ENCODE measurements around the gene PLIN3.
A peak's percentile ranks its signal among the peaks of the same experiment; 100 is the strongest.
"Not testable (repeated sequence)": the region's sequence is repeated elsewhere in the genome, so short reads cannot be mapped to it uniquely, and the experiment has no call there.

Gene PLIN3, protein sequence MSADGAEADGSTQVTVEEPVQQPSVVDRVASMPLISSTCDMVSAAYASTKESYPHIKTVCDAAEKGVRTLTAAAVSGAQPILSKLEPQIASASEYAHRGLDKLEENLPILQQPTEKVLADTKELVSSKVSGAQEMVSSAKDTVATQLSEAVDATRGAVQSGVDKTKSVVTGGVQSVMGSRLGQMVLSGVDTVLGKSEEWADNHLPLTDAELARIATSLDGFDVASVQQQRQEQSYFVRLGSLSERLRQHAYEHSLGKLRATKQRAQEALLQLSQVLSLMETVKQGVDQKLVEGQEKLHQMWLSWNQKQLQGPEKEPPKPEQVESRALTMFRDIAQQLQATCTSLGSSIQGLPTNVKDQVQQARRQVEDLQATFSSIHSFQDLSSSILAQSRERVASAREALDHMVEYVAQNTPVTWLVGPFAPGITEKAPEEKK

DNA sequence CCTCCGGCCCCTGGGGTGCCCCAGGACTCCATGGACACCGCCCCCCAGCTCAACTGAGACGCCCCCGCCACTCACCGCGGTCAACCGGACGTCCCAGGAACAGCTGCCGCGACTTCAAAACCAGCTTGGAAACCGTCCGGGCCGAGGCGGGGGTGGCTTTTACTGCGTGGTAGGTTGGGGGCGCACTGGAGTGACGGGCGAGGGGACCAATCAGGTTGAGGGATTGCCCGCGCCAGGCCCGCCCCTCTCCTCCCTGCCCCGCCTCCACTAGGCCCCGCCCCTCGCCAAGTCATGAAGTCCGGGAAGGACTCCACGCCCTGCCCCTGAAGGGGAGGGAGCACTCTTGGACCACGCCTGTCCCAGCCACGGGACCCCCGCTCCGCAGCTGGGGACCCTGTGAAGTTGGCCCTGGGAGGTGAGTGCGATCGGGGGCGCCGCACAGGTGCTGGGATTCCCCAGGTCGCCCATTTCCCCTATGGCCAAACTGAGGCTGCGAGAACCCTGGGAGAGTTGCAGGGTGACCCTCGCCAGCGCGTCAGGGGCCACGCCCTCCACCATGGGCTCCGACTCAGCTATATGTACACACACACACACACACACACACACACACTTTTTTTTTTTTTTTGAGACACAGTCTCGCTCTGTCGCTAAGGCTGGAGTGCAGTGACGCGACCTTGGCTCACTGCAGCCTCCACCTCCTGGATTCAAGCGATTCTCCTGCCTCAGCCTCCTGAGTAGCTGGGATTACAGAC is at the start of gene PLIN3:
Gene PLIN3, minus strand, starts transcription at position 134 of the 752 bp plus-strand sequence. CDS start 6,273 bp downstream, outside the sequence.
- peak; percentile 90 to 93 for DNase-seq (ENCODE audit: low read depth in 2 of 2)

DNA sequence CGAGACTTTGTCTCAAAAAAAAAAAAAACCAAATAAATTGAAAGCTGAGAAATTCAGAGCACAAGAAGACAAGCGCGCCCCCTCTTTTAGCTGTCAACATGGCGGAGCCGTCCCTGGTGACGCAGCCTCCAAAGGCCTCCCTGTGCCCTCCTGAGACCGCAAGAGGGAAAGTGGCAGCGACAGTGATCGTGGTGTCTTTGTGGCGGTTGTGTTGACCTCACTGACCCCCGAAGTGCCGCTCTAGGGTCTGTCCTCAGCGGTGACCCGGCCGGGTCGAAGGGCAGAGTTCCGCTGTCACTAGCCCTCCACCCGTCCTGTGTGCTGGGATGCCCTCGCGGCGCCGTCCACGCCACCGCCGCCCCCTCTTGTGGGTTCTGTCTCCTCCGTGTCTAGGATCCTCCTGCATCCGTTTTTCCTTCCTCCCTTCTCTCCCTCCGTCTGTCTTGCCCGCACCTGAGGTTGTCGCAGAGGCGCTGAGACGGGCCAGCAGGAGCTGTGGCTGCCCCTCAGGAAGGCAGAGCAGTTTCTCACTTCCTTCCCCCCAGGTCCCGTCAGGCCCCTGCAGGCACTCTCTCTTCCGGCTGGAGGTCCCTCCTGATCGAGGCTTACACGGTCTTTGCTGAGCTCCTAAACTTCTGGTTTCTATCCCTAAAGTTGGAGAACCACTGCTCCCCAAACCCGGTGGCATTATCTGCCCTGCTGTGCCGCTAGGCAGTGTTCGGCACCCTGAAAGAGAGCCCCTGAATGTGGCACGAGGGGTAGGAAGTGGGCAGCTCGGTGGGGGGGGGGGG is 49.0 kb upstream of the PLIN3 start:
- no peak for DNase-seq (ENCODE audit: low read depth in 2 of 2)

DNA sequence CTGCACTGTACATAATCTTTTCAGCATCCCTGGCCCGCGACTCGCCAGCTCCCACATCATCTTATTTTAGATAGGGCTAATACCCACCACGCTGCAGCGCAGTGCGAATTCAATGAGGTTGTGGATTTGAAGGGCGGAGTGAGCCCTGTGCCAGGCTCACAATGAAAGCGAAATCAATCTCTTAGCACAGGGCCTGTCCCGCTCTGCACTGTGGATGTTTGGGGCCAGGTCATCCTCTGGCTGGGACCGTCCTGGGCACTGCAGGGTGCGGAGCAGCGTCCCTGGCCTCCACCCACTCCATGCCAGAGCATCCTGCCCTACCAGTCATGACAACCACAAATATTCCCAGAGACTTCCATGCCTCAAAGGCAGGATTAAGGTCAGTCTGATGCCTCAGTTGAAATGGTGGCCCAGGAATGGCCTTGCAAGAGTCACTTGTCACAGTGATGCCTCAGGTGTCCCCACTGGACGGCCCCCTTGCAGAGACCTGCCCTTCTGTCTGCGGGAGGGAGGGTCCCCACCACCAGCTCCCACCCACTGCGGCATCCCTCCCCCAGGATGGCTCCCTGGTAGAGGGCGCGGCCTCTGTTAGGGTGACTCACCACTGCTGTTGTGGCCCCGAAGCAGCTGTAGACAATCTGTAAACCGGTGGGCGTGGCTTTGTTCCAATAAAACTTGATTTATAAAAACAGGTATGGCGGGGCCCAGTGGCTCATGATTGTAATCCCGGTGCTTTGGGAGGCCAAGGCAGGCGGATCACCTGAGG is 47.5 kb upstream of the PLIN3 start:
- DNase-seq (ENCODE audit: low read depth in 2 of 2): peak; percentile 58 to 59

DNA sequence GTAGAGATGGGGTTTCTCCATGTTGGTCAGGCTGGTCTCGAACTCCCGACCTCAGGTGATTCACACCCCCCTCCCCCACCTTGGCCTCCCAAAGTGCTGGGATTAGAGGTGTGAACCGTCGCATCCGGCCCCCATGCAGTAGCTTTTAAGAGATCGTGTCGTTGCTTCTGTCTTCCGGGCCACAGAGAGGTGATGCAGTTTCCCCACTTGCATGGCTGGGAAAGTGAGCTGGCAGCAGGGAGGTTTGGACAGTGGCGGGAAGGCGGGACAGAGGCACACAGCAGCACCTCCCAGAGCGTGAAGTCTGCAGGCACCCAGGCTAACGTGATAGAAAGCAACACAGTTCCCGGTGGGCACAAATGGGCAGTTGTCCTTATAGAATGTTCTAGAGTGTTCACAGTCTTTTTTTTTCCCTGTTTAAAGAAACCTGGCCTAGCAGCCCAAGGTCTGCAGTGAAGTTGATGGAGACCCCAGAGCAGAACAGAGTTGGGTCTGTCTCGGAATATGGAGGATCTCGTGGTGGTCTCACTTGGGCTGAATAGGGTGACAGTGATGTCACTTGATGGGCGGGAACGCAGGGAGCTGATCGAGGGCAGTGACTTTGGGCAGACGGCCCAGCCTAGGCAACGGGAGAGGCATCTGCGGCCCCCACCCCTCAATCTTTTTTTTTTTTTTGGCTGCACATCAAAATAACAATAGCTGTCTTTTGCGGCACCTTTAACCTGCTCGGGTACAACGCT is 46.7 kb upstream of the PLIN3 start:
- DNase-seq (ENCODE audit: low read depth in 2 of 2): no peak

DNA sequence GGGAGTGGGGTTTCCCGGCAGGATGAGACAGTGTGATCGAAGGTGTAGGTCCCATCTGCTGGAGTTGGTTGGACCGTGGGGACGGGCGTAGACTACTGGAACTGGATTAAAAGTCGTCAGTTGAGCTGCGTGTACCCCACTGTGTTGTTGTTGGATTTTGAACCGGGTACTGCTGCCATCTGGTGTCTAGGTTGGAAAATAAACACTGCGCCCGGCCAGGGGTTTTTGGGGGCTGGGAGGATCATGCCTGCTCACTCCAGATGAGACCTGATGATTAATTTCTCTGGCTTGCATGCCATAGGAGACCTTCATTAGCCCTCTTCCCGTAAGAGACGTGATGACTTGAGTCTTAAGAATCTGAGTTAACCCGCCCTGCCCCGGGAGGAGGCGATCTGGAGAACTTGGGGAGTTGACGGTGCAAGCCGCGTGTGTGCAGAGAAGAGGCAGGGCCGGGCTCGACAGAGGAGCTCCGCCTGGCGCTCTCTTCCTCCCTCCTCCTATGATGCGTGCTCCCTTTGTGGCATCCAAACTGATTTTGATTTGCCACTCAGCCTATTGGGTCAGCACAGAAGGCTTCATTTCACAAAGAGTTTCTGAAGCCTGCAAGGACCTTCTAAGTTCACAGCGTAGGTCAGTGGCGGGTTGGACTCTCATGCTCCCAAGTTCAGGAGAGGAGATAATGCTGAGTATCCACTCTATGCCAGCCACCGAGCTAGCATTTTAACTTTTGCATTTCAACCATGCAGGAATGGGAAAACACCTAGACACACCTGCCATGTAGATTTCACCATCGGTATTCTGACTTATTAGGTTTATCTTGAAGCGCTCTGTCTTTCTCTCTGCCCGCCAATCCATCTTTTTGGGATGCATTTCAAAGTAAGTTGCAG is 44.6 kb upstream of the PLIN3 start:
- peak; percentile 65 to 71 for DNase-seq (ENCODE audit: low read depth in 2 of 2)

DNA sequence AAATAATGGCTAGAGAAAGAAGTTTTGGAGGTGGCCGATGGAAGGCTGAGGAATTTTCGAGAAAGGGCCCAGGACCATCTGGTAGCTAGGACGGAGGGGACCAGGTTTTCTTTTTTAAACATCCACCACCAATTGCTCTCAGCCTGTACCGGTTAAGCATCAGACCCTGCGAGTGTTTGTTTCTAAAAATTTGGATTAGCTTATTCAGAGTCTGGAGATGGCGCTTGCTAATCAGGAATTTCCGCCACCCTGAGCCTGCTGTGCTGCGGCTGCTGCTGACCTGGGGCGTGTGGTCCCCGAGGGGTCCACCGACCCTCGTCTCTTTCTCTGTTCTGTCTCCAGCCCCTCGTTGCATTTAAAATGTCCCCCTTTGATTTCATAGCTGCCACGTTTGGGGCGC is 43.8 kb upstream of the PLIN3 start:
- no peak for DNase-seq (ENCODE audit: low read depth in 2 of 2)

DNA sequence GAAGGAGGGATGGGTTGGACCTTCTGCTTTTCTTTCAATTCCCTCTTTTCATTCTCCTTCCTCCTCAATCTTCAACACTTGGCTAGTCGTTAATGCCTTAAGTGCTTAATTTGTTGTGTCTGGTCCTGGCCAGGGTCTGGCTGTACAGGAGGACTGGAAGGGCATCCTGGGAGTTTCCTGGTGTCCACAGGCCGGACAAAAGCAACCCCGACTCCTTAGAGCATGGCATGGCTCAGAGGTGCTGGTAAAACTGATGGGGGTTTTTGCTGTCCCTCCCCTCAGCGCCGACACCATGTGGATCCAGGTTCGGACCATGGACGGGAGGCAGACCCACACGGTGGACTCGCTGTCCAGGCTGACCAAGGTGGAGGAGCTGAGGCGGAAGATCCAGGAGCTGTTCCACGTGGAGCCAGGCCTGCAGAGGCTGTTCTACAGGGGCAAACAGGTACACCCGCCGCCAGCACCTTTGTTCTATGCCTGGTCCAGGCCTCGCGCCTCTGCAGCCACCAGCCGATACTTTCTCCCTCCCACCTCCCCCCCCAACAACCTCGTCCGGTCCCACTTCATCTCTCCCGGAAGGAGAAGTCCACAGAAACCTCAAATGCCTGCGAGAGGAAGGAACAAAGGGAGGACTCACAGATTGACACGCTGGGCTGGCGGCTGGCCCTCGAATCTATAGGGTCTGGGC is 43.3 kb upstream of the PLIN3 start:
- DNase-seq (ENCODE audit: low read depth in 2 of 2): no peak

DNA sequence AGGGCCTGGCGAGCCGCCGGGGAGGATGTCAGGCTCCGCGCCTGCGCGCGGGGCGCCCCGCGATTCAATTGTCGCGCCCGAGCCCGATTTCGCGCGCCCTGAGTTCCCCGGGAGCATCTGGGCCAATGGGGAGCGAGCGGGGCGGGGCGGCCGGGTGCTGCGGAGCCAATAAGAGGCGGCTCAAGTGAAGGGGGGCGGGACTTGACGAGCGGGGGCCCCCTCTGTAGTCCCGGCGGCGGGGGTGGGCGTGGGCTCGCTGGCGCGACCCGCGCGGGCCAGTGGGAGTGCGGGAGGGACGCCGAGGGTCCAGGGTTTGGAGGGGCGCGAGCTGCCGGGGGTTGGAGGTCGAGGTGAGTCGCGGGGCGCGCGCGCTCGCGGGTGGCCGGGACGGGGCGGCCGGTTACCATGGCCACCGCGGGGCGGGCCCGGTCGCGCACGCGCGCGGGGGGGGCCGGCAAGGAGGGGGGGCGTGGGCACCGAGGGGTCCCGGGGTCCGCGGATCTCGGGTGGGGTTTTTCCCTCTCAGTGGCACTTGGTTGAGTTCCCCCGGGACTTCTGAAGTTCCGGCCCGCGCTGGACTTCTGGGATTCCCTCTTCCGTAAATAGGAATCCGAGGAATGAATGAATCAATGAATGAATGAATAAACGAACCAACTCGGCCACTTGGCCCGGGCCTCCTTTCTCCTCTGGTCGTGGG is 42.6 kb upstream of the PLIN3 start:
- DNase-seq (ENCODE audit: low read depth in 2 of 2): peak; percentile 90 to 93

DNA sequence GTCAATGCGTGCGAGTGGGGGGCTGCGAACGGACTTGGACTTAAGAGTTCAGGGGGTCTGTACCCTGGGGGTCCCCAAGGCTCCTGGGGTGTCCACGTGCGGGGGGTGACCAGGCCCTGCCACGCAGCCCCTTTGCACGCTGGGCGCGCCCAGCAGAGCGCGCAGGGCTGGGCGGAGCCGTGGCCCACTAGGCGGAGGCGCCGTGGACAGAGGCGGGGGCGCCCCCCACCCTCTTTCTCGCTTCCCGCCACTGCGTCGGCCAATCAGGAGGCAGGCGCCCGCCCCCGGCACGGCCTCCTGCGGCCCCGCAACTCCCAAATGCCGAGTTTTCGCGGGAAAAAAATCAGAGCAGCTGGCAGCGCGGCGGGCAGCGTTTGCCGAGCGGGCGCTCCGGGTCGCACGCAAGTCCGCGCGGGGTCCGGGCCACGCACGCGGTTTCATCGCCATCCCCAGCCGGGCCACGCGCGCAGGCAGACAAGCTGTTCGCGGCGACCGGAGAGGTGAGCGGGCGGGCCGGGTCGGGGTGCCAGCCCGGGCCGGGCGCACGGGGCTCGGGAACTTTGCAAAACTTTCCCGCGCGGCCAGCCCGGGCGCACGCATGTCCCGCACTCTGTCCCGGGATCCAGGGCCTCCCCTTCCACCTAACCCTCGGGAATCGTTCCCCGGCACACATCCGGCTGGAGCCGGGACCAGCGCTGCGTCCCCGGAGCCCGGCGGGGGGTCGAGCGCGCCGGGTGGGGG is 41.9 kb upstream of the PLIN3 start, which contains the start of gene UHRF1:
Gene UHRF1, plus strand, starts transcription at position 346 of the 741 bp plus-strand sequence. CDS start 1,385 bp downstream, outside the sequence.
- DNase-seq (ENCODE audit: low read depth in 2 of 2): peak; percentile 68 to 78

DNA sequence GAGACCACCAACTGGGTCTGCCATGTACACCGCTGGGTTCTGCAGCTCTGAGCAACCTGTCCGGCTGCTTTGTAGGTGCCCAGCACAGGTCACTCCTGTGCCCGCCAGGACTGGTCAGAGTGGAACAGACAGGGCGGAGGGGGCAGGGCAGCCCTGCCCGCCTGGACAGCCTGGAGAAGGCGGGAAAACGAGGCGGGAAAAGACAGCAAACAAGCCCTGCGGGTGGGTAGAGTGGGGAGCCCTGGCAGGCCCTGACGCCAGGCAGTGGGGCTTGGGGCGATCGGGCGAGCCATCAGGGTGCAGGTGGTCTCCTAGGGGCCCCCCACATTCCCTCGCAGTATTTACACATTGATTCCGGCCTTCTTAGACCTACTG is 41.3 kb upstream of the PLIN3 start:
- no peak for DNase-seq (ENCODE audit: low read depth in 2 of 2)

DNA sequence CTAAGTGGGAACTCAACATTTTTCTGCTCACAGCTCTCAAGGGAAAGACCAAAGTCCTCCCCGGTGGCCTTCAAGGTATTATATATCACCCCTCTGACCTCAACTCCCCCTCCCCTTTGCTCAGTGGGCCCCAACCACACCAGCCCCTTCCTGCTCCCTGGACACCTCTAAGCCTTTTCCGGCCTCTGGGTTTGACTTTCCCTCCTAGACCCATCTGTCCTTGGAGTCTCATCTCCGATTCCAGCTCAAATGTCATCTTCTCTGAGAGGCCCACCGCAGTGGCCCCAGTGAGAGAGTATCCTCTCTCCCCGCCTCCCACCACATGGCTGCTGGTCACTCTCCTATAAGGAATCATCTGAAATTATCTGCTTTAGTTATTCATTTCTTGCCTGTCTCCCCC is 40.9 kb upstream of the PLIN3 start:
- no peak for DNase-seq (ENCODE audit: low read depth in 2 of 2)

DNA sequence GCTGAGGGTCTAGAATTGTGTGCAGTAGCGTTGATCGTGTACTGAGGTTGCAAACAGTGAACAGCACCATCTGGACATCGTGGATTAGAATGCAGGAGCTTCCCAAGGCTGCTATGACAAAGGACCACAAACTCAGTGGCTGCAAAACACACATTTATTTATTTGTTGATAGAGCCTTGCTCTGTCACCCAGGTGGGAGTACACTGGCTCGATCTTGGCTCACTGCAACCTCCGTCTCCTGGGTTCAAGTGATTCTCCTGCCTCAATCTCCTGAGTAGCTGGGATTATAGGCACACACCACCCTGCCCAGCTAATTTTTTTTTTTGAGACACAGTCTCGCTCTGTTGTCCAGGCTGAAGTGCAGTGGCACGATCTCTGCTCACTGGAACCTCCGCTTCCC is 39.5 kb upstream of the PLIN3 start:
- no peak for DNase-seq (ENCODE audit: low read depth in 2 of 2)

DNA sequence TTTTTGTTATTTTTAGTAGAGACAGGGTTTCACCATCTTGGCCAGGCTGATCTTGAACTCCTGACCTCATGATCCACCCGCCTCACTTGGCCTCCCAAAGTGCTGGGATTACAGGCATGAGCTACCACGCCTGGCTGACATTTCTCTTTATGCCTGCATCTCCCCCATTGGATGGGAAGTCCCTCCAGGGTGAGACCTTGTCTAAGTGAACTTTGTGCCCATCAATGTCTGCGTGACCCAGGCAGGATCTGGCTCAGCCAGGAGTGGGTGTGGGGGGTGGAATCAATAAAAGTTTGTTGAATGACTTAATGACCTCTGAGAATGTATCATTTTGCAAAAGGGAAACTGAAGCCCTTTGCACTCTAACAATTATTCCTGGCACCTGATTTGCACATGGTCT is 37.0 kb upstream of the PLIN3 start:
- DNase-seq (ENCODE audit: low read depth in 2 of 2): no peak

DNA sequence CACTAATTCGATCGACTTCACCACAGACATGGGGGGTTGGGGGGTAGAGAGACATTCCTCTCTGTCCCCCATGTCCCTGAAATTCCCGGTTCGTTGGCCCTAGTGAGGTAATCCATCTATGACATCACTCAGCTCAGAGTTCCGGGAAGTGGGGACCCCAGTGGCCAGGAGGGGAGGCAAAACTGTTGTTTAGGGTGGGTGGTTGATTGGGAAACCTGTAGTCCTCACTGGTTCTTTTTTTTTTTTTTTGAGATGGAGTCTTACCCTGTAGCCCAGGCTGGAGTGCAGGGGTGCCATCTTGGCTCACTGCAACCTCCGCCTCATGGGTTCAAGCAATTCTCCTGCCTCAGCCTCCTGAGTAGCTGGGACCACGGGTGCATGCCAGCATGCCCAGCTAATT is 35.3 kb upstream of the PLIN3 start, which contains the start of gene ARRDC5:
Gene ARRDC5, minus strand, starts transcription at position 101 of the 400 bp plus-strand sequence. Its CDS starts 71 bp downstream, at position 30.
- no peak for DNase-seq (ENCODE audit: low read depth in 2 of 2)

DNA sequence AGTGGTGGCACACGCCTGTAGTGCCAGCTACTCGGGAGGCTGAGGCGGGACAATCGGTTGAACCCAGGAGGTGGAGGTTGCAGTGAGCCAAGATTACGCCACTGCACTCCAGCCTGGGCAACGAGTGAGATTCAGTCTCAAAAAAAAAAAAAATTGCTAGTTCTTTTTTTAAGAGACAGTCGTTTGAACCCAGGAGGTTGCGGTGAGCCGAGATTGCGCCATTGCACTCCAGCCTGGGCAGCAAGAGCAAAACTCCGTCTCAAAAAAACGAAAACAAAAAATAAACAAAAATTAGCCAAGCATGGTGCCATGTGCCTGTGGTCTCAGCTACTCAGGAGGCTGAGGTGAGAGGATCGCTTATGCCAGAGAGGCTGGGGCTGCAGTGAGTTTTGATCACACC is 33.4 kb upstream of the PLIN3 start:
- not testable (repeated sequence) for DNase-seq (ENCODE audit: low read depth in 2 of 2)

DNA sequence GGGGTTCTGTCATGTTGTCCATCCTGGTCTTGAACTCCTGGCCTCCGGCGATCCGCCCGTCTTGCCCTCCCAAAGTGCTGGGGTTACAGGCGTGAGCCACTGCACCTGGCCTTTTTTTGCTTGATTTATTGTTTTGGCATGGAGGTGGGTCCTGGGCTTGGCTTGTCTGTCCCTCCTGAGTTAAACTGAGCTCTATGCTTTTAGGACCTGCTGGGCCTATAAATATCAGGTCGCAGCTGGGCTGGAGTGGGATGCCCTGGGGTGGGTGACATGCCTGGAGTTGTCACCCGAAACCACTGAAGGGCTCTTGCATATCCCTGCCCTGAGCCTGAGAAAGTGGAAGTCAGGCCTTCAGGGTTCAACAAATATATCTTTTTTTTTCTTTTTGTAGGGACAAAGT is 29.7 kb upstream of the PLIN3 start:
- DNase-seq (ENCODE audit: low read depth in 2 of 2): no peak

DNA sequence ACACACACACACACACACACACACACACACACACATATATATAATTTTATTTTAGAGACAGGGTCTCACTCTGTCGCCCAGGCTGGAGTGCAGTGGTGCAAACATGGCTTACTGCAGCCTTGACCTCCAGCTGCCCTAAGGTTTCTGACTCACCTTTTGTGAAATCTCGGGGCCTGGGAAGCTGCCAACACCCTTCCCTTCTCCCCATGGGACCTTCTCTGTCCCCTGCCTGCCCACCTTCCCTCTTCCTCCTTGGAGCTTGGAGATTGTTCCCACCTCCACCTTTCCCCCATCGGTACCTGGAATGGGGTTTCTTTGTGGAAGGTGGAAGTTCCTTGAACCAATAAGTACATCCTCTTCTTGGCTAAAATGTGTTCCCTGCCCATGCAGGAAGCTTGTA is 28.9 kb upstream of the PLIN3 start:
- no peak for DNase-seq (ENCODE audit: low read depth in 2 of 2)

DNA sequence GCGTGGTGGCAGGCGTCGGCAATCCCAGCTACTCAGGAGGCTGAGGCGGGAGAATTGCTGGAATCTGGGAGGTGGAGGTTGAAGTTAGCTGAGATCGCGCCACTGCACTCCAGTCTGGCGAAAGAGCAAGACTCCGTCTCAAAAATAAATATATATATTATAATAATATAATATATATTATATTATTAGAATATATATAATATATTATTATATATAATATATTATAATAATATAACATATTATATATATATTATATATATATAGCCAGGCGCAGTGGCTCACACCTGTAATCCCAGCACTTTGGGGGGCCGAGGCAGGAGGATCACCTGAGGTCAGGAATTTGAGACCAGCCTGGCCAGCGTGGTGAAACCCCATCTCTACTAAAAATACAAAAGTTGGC is 25.5 kb upstream of the PLIN3 start:
- not testable (repeated sequence) for DNase-seq (ENCODE audit: low read depth in 2 of 2)
